K562 (cell line): Measurements from ENCODE around the gene CFHR4.

Experiments
- CBX8 ChIP-seq: fragments of 200-600 bp; sonication (generic); IDR thresholded peaks from 2 replicates; pipeline ENCODE4 v1.6.1; 2012; ENCODE audit warnings: borderline replicate concordance, mixed run types, low read depth, mild to moderate bottlenecking, moderate library complexity, mixed read lengths, low read length, control low read depth, inconsistent platforms; ENCODE audit not compliant: poor library complexity, severe bottlenecking; ENCODE audit errors: extremely low read depth
- CCAR2 ChIP-seq: fragments of 200-400 bp; formaldehyde crosslinking; IDR thresholded peaks from 2 replicates; pipeline ENCODE4 v1.6.1; 2017; ENCODE audit warnings: mild to moderate bottlenecking, low read depth, low read length
- EZH2 ChIP-seq: IDR thresholded peaks from 2 replicates; pipeline ENCODE4 v1.6.1; 2012; ENCODE audit warnings: low read depth, mild to moderate bottlenecking, inconsistent platforms, low read length, borderline replicate concordance
- LEF1 ChIP-seq: fragments of 450-650 bp; IDR thresholded peaks from 2 replicates; pipeline ENCODE4 v1.6.1; 2016; ENCODE audit warnings: mild to moderate bottlenecking
- POLR2A ChIP-seq: fragments of 450-650 bp; conservative IDR thresholded peaks from 2 replicates; pipeline ENCODE4 v1.6.1; 2016
- SMAD4 ChIP-seq: fragments of 250-450 bp; sonication (Bioruptor Pico); conservative IDR thresholded peaks from 2 replicates; pipeline ENCODE4 v1.8.0; 2021; ENCODE audit warnings: inconsistent platforms, mild to moderate bottlenecking, moderate library complexity
- SP1 ChIP-seq: sonication (generic); formaldehyde crosslinking; IDR thresholded peaks from 2 replicates; pipeline ENCODE4 v1.8.1; 2022; ENCODE audit warnings: mild to moderate bottlenecking, missing genetic modification reagents
- SP2 ChIP-seq: IDR thresholded peaks from 2 replicates; pipeline ENCODE4 v1.6.1; 2011; ENCODE audit warnings: mild to moderate bottlenecking, low read depth, low read length, moderate library complexity; ENCODE audit not compliant: poor library complexity, severe bottlenecking; ENCODE audit errors: extremely low read depth
- ZBTB7A ChIP-seq: IDR thresholded peaks from 2 replicates; pipeline ENCODE4 v1.6.1; 2011; ENCODE audit warnings: low read depth, mild to moderate bottlenecking, low read length, moderate library complexity, borderline replicate concordance; ENCODE audit not compliant: control insufficient read depth
- TF ChIP-seq, protein P1 (sequence below), 2 experiments: fragments of 450-650 bp in 1 of 2; IDR thresholded peaks; 2 replicates each; pipeline ENCODE4 v1.6.1; 2011 to 2017; ENCODE audit warnings: low read depth in 2 of 2, antibody characterized with exemption in 1 of 2, borderline replicate concordance in 1 of 2, low read length in 1 of 2, mild to moderate bottlenecking in 1 of 2, mixed read lengths in 1 of 2; ENCODE audit not compliant: control insufficient read depth in 1 of 2
- TF ChIP-seq, protein P2 (sequence below), 3 experiments: IDR thresholded peaks in 2 of 3; conservative IDR thresholded peaks in 1 of 3; 2 replicates each; pipeline ENCODE4 v1.5.1; 2011 to 2012; ENCODE audit warnings: low read length in 3 of 3, mild to moderate bottlenecking in 3 of 3, control low read depth in 2 of 3, improper control_type of control experiment in 1 of 3, inconsistent platforms in 1 of 3, low read depth in 1 of 3, mixed read lengths in 1 of 3, moderate library complexity in 1 of 3; ENCODE audit not compliant: insufficient read depth in 2 of 3
- TF ChIP-seq, protein P3 (sequence below): sonication (generic); formaldehyde crosslinking; IDR thresholded peaks from 2 replicates; pipeline ENCODE4 v1.9.0; 2022; ENCODE audit warnings: mild to moderate bottlenecking, missing genetic modification reagents

DNA sequence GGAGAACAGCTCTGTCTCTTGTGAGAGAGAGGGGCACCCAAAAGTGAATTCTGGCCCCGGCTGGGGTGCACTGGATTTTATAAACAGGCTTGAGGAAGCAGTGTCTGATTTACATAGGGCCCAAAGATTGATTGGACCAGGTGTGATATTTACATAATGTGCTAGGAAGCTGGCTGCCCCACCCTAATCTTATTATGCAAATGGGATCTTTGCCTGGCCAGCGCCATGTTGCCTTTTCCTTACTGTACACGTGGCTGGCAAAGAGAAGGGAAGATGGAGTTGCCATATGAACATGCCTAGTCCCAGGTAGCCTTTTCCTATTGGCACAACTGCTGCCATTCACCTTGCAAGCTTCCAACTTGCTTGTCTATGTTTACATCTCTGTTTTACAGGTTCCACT, 29.0 kb upstream of the CFHR4 start:
- TF ChIP-seq ZBTB7A = no peak
- TF ChIP-seq, protein P1, sequence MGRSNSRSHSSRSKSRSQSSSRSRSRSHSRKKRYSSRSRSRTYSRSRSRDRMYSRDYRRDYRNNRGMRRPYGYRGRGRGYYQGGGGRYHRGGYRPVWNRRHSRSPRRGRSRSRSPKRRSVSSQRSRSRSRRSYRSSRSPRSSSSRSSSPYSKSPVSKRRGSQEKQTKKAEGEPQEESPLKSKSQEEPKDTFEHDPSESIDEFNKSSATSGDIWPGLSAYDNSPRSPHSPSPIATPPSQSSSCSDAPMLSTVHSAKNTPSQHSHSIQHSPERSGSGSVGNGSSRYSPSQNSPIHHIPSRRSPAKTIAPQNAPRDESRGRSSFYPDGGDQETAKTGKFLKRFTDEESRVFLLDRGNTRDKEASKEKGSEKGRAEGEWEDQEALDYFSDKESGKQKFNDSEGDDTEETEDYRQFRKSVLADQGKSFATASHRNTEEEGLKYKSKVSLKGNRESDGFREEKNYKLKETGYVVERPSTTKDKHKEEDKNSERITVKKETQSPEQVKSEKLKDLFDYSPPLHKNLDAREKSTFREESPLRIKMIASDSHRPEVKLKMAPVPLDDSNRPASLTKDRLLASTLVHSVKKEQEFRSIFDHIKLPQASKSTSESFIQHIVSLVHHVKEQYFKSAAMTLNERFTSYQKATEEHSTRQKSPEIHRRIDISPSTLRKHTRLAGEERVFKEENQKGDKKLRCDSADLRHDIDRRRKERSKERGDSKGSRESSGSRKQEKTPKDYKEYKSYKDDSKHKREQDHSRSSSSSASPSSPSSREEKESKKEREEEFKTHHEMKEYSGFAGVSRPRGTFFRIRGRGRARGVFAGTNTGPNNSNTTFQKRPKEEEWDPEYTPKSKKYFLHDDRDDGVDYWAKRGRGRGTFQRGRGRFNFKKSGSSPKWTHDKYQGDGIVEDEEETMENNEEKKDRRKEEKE (IDR thresholded peaks at IDR 0.05; ENCODE audit: borderline replicate concordance in 1 of 2, control insufficient read depth in 1 of 2, low read depth in 2 of 2, low read length in 1 of 2) = no peak
- TF ChIP-seq, protein P2, sequence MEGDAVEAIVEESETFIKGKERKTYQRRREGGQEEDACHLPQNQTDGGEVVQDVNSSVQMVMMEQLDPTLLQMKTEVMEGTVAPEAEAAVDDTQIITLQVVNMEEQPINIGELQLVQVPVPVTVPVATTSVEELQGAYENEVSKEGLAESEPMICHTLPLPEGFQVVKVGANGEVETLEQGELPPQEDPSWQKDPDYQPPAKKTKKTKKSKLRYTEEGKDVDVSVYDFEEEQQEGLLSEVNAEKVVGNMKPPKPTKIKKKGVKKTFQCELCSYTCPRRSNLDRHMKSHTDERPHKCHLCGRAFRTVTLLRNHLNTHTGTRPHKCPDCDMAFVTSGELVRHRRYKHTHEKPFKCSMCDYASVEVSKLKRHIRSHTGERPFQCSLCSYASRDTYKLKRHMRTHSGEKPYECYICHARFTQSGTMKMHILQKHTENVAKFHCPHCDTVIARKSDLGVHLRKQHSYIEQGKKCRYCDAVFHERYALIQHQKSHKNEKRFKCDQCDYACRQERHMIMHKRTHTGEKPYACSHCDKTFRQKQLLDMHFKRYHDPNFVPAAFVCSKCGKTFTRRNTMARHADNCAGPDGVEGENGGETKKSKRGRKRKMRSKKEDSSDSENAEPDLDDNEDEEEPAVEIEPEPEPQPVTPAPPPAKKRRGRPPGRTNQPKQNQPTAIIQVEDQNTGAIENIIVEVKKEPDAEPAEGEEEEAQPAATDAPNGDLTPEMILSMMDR (IDR thresholded peaks at IDR 0.05 in 2 of 3, conservative IDR thresholded peaks at IDR 0.05 in 1 of 3; ENCODE audit: insufficient read depth in 2 of 3, low read depth in 1 of 3, low read length in 3 of 3) = no peak
- no peak for TF ChIP-seq POLR2A
- TF ChIP-seq CCAR2 = no peak
- no peak for TF ChIP-seq LEF1
- TF ChIP-seq CBX8 = no peak
- no peak for TF ChIP-seq SMAD4
- TF ChIP-seq SP2 = no peak
- TF ChIP-seq, protein P3, sequence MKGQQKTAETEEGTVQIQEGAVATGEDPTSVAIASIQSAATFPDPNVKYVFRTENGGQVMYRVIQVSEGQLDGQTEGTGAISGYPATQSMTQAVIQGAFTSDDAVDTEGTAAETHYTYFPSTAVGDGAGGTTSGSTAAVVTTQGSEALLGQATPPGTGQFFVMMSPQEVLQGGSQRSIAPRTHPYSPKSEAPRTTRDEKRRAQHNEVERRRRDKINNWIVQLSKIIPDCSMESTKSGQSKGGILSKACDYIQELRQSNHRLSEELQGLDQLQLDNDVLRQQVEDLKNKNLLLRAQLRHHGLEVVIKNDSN = 0 out of 2 replicates have a peak, but pooled peaks have one; percentile 18
- TF ChIP-seq EZH2 = no peak
- no peak for TF ChIP-seq SP1
